Measurements from ENCODE around the gene DIPK1C.

The DIPK1C gene

GRCh38 chr18:74472312-74472711, 15.2 kb upstream of the DIPK1C start:
- Mint-ChIP-seq H3K27me3 (peaks cover 4% of the 10 kb centered on the region), H3K9me3 (peaks cover 10% of the 10 kb centered on the region), H3K36me3 (ENCODE audit: low read depth) (no peaks in the 10 kb centered on the region), H3K27ac (no peak overlapping the region), H3K4me3 (no peak overlapping the region), H3K4me1 (ENCODE audit: low read depth) (no peaks in the 10 kb centered on the region)

- Mint-ChIP-seq H3K27me3 (peaks cover 4% of the 10 kb centered on the region), H3K27ac (no peak overlapping the region), H3K9me3 (peaks cover 10% of the 10 kb centered on the region), H3K4me3 (no peak overlapping the region), H3K4me1 (ENCODE audit: low read depth) (no peaks in the 10 kb centered on the region), H3K36me3 (ENCODE audit: low read depth) (no peaks in the 10 kb centered on the region)
Measured at GRCh38 chr18:74468547-74469061, 11.5 kb upstream of the DIPK1C start.

- H3K4me3 Mint-ChIP-seq, result no peak overlapping the region
- no peak overlapping the region for H3K27ac Mint-ChIP-seq
- H3K36me3 Mint-ChIP-seq (ENCODE audit: low read depth), result no peaks in the 10 kb centered on the region
- peaks cover 4% of the 10 kb centered on the region for H3K27me3 Mint-ChIP-seq
- peaks cover 10% of the 10 kb centered on the region for H3K9me3 Mint-ChIP-seq
- no peaks in the 10 kb centered on the region for H3K4me1 Mint-ChIP-seq (ENCODE audit: low read depth)
Measured at GRCh38 chr18:74465775-74466174, 8.7 kb upstream of the DIPK1C start.

GRCh38 chr18:74463983-74464382, 6.9 kb upstream of the DIPK1C start:
- H3K27me3 Mint-ChIP-seq, result no peaks in the 10 kb centered on the region
- H3K4me1 Mint-ChIP-seq (ENCODE audit: low read depth), result no peaks in the 10 kb centered on the region
- no peak overlapping the region for H3K27ac Mint-ChIP-seq
- no peaks in the 10 kb centered on the region for H3K9me3 Mint-ChIP-seq
- H3K4me3 Mint-ChIP-seq, result no peak overlapping the region
- no peaks in the 10 kb centered on the region for H3K36me3 Mint-ChIP-seq (ENCODE audit: low read depth)

GRCh38 chr18:74463254-74463653, 6.1 kb upstream of the DIPK1C start:
- H3K4me1 Mint-ChIP-seq (ENCODE audit: low read depth), result peaks cover 2% of the 10 kb centered on the region
- H3K27ac Mint-ChIP-seq, result no peak overlapping the region
- peaks cover 3% of the 10 kb centered on the region for H3K27me3 Mint-ChIP-seq
- H3K36me3 Mint-ChIP-seq (ENCODE audit: low read depth), result no peaks in the 10 kb centered on the region
- no peaks in the 10 kb centered on the region for H3K9me3 Mint-ChIP-seq
- no peak overlapping the region for H3K4me3 Mint-ChIP-seq

- no peak overlapping the region for H3K27ac Mint-ChIP-seq
- no peak overlapping the region for H3K4me3 Mint-ChIP-seq
- H3K4me1 Mint-ChIP-seq (ENCODE audit: low read depth), result peaks cover 10% of the 10 kb centered on the region
- no peaks in the 10 kb centered on the region for H3K36me3 Mint-ChIP-seq (ENCODE audit: low read depth)
- no peaks in the 10 kb centered on the region for H3K9me3 Mint-ChIP-seq
- H3K27me3 Mint-ChIP-seq, result peaks cover 18% of the 10 kb centered on the region
Measured at GRCh38 chr18:74460825-74461224, 3.7 kb upstream of the DIPK1C start.

- Mint-ChIP-seq H3K4me1 (ENCODE audit: low read depth) (peaks cover 10% of the 10 kb centered on the region), H3K27me3 (peaks cover 24% of the 10 kb centered on the region), H3K27ac (no peak overlapping the region), H3K36me3 (ENCODE audit: low read depth) (no peaks in the 10 kb centered on the region), H3K4me3 (no peak overlapping the region), H3K9me3 (no peaks in the 10 kb centered on the region)
Measured at GRCh38 chr18:74459889-74460288, 2.8 kb upstream of the DIPK1C start.

GRCh38 chr18:74457725-74458421, 765 bp upstream of the DIPK1C start:
- H3K9me3 Mint-ChIP-seq, result no peaks in the 10 kb centered on the region
- peaks cover 40% of the 10 kb centered on the region for H3K27me3 Mint-ChIP-seq
- no peaks in the 10 kb centered on the region for H3K36me3 Mint-ChIP-seq (ENCODE audit: low read depth)
- H3K4me3 Mint-ChIP-seq, result peak overlapping the region; percentile 78
- H3K4me1 Mint-ChIP-seq (ENCODE audit: low read depth), result peaks cover 10% of the 10 kb centered on the region
- H3K27ac Mint-ChIP-seq, result no peak overlapping the region

- no peaks in the 10 kb centered on the region for H3K36me3 Mint-ChIP-seq (ENCODE audit: low read depth)
- no peaks in the 10 kb centered on the region for H3K9me3 Mint-ChIP-seq
- H3K27me3 Mint-ChIP-seq, result peaks cover 40% of the 10 kb centered on the region
- H3K4me1 Mint-ChIP-seq (ENCODE audit: low read depth), result peaks cover 10% of the 10 kb centered on the region
- no peak overlapping the region for H3K27ac Mint-ChIP-seq
- H3K4me3 Mint-ChIP-seq, result peak overlapping the region; percentile 23
Measured at GRCh38 chr18:74456349-74457042, 612 bp downstream of the DIPK1C start.

GRCh38 chr18:74456017-74456348, 1.1 kb downstream of the DIPK1C start:
- Mint-ChIP-seq H3K27me3 (peaks cover 40% of the 10 kb centered on the region), H3K4me3 (peak overlapping the region; percentile 23), H3K9me3 (no peaks in the 10 kb centered on the region), H3K4me1 (ENCODE audit: low read depth) (peaks cover 10% of the 10 kb centered on the region), H3K27ac (no peak overlapping the region), H3K36me3 (ENCODE audit: low read depth) (no peaks in the 10 kb centered on the region)

- Mint-ChIP-seq H3K9me3 (no peaks in the 10 kb centered on the region), H3K4me1 (ENCODE audit: low read depth) (peaks cover 10% of the 10 kb centered on the region), H3K27ac (no peak overlapping the region), H3K27me3 (peaks cover 40% of the 10 kb centered on the region), H3K4me3 (no peak overlapping the region), H3K36me3 (ENCODE audit: low read depth) (no peaks in the 10 kb centered on the region)
Measured at GRCh38 chr18:74455386-74455785, 1.7 kb downstream of the DIPK1C start.

- H3K36me3 Mint-ChIP-seq (ENCODE audit: low read depth), result no peaks in the 10 kb centered on the region
- no peaks in the 10 kb centered on the region for H3K9me3 Mint-ChIP-seq
- no peak overlapping the region for H3K4me3 Mint-ChIP-seq
- H3K27me3 Mint-ChIP-seq, result peaks cover 40% of the 10 kb centered on the region
- peaks cover 10% of the 10 kb centered on the region for H3K4me1 Mint-ChIP-seq (ENCODE audit: low read depth)
- H3K27ac Mint-ChIP-seq, result no peak overlapping the region
Measured at GRCh38 chr18:74454279-74454751, 2.8 kb downstream of the DIPK1C start.

GRCh38 chr18:74453642-74454198, 3.4 kb downstream of the DIPK1C start:
- peaks cover 10% of the 10 kb centered on the region for H3K4me1 Mint-ChIP-seq (ENCODE audit: low read depth)
- no peaks in the 10 kb centered on the region for H3K9me3 Mint-ChIP-seq
- no peaks in the 10 kb centered on the region for H3K36me3 Mint-ChIP-seq (ENCODE audit: low read depth)
- H3K4me3 Mint-ChIP-seq, result no peak overlapping the region
- no peak overlapping the region for H3K27ac Mint-ChIP-seq
- peaks cover 40% of the 10 kb centered on the region for H3K27me3 Mint-ChIP-seq

GRCh38 chr18:74453016-74453566, 4.0 kb downstream of the DIPK1C start:
- H3K4me1 Mint-ChIP-seq (ENCODE audit: low read depth), result peaks cover 6% of the 10 kb centered on the region
- H3K27ac Mint-ChIP-seq, result no peak overlapping the region
- H3K4me3 Mint-ChIP-seq, result no peak overlapping the region
- peaks cover 36% of the 10 kb centered on the region for H3K27me3 Mint-ChIP-seq
- H3K9me3 Mint-ChIP-seq, result no peaks in the 10 kb centered on the region
- no peaks in the 10 kb centered on the region for H3K36me3 Mint-ChIP-seq (ENCODE audit: low read depth)

GRCh38 chr18:74451148-74451547, 6.0 kb downstream of the DIPK1C start:
- Mint-ChIP-seq H3K9me3 (no peaks in the 10 kb centered on the region), H3K4me1 (ENCODE audit: low read depth) (peaks cover 3% of the 10 kb centered on the region), H3K4me3 (no peak overlapping the region), H3K27ac (no peak overlapping the region), H3K27me3 (peaks cover 26% of the 10 kb centered on the region), H3K36me3 (ENCODE audit: low read depth) (no peaks in the 10 kb centered on the region)
